Stimulated activated naive CD8-positive, alpha-beta T cell treated with anti-CD3 and anti-CD28 coated beads, Interleukin-15, Interleukin-2, amounts not matched to agents 100 ng/mL and 50 ng/mL, for 24 hours (primary cell): Measurements from ENCODE around the gene TENM4.
A peak's percentile ranks its signal among the peaks of the same experiment; 100 is the strongest.
"Not testable (repeated sequence)": the region's sequence is repeated elsewhere in the genome, so short reads cannot be mapped to it uniquely, and the experiment has no call there.

Experiments used
- H3K27ac Mint-ChIP-seq: one replicate; pipeline ENCODE4 v1.8.0; 2021; ENCODE audit warnings: mild to moderate bottlenecking, mixed read lengths
- H3K27me3 Mint-ChIP-seq: one replicate; pipeline ENCODE4 v1.8.0; 2021; ENCODE audit warnings: mixed read lengths
- H3K36me3 Mint-ChIP-seq: one replicate; pipeline ENCODE4 v1.8.0; 2021; ENCODE audit warnings: low read depth, mixed read lengths
- H3K4me1 Mint-ChIP-seq: one replicate; pipeline ENCODE4 v1.8.0; 2021; ENCODE audit warnings: low read depth, mixed read lengths
- H3K4me3 Mint-ChIP-seq: one replicate; pipeline ENCODE4 v1.8.0; 2021; ENCODE audit warnings: mild to moderate bottlenecking, mixed read lengths
- H3K9me3 Mint-ChIP-seq: one replicate; pipeline ENCODE4 v1.8.0; 2021; ENCODE audit warnings: mixed read lengths

TENM4 gene

DNA sequence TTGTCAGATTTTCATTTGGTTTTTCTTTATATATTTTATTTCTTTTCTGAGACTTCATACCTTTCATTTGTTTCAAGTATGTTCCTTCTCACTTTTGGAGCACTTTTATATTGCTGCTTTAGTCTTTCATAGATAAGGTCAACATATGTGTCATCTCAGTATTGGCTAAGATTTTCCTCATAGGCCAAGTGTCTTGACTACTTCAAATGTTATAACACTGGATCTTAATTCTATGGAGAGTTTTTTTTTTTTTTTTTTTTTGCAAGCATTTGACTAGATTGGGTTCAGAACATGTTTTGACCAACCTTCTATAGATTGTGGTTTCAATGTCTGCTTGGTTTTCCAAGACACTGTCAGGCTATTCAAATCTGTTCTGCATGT is 797.2 kb downstream of the TENM4 start:
- H3K36me3 Mint-ChIP-seq = peaks cover 7% of the 10 kb centered on the region
- H3K27me3 Mint-ChIP-seq = peaks cover 8% of the 10 kb centered on the region
- H3K27ac Mint-ChIP-seq = peak overlapping the region; percentile 100
- H3K9me3 Mint-ChIP-seq = no peaks in the 10 kb centered on the region
- peaks cover 34% of the 10 kb centered on the region for H3K4me1 Mint-ChIP-seq
- peak overlapping the region; percentile 63 for H3K4me3 Mint-ChIP-seq

GRCh38 chr11:78642979-78643675 is 797.7 kb downstream of the TENM4 start:
- peak overlapping the region; percentile 63 for H3K4me3 Mint-ChIP-seq
- peaks cover 34% of the 10 kb centered on the region for H3K4me1 Mint-ChIP-seq
- peaks cover 7% of the 10 kb centered on the region for H3K36me3 Mint-ChIP-seq
- H3K27ac Mint-ChIP-seq = peak overlapping the region; percentile 100
- H3K27me3 Mint-ChIP-seq = peaks cover 8% of the 10 kb centered on the region
- no peaks in the 10 kb centered on the region for H3K9me3 Mint-ChIP-seq

- peaks cover 7% of the 10 kb centered on the region for H3K36me3 Mint-ChIP-seq
- peaks cover 8% of the 10 kb centered on the region for H3K27me3 Mint-ChIP-seq
- H3K9me3 Mint-ChIP-seq = no peaks in the 10 kb centered on the region
- H3K27ac Mint-ChIP-seq = peak overlapping the region; percentile 71
- H3K4me3 Mint-ChIP-seq = no peak overlapping the region
- peaks cover 40% of the 10 kb centered on the region for H3K4me1 Mint-ChIP-seq
Measured at GRCh38 chr11:78641541-78641940, 799.3 kb downstream of the TENM4 start.

- H3K4me3 Mint-ChIP-seq = no peak overlapping the region
- no peaks in the 10 kb centered on the region for H3K9me3 Mint-ChIP-seq
- no peak overlapping the region for H3K27ac Mint-ChIP-seq
- H3K36me3 Mint-ChIP-seq = peaks cover 13% of the 10 kb centered on the region
- H3K4me1 Mint-ChIP-seq = peaks cover 48% of the 10 kb centered on the region
- H3K27me3 Mint-ChIP-seq = peaks cover 15% of the 10 kb centered on the region
Measured at GRCh38 chr11:78638704-78639380, 802.0 kb downstream of the TENM4 start.

DNA sequence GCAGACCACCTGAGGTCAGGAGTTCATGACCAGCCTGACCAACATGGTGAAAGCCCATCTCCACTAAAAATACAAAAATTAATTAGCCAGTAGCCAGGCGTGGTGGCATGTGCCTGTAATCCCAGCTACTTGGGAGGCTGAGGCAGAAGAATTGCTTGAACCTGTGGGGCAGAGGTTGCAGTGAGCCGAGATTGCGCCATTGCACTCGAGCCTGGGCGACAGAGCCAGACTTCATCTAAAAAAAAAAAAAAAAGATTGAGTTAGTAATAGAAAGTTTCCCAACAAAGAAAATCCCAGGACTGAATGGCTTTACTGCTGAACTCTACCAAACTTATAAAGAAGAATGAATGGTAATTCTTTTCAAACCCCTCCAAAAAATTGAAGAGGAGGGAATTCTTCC is 803.3 kb downstream of the TENM4 start:
- Mint-ChIP-seq H3K4me1 (peaks cover 35% of the 10 kb centered on the region), H3K27me3 (peaks cover 12% of the 10 kb centered on the region)
- H3K36me3 Mint-ChIP-seq, H3K4me3 Mint-ChIP-seq, H3K9me3 Mint-ChIP-seq, H3K27ac Mint-ChIP-seq: not testable (repeated sequence)

- Mint-ChIP-seq H3K27me3 (peaks cover 9% of the 10 kb centered on the region), H3K9me3 (no peaks in the 10 kb centered on the region), H3K4me1 (peaks cover 27% of the 10 kb centered on the region), H3K4me3 (no peak overlapping the region), H3K36me3 (peaks cover 7% of the 10 kb centered on the region), H3K27ac (peak overlapping the region; percentile 8)
Measured at GRCh38 chr11:78635814-78636506, 804.9 kb downstream of the TENM4 start.

DNA sequence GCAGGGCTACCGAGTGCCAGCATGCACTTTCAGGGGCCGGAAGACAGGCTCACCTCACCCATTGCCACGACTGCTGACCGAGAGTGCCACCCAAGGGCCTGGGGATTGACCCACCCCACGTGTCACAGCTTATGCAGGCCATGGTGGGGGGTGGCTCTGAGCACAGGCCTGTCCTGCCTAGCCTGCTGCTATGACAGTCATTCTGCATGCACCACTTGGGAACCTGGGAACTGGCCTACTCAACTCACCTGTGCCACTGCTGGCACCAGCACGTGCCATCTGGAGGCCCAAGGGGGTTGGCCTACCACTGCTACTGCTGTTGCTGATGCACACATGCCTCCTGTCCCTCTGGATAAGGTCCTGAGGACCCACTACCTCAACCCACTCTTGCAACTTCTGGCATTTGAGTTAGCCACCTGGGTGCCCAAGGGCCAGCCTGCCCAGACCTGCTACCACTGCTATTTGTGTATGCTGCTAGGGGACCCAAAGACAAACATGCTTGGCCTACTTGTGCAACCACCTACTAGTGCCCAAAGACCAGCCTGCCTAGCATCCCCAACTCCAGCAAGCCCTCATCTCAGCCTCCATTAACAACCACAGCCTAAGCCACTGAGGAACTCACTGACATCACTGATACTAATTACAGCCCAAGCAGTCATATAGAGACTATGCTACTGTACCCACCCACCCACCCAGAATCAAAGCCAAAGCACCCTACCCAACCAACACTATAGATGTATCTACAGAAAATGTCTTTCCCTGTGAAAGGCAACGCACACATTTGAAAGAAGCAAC is 807.1 kb downstream of the TENM4 start:
- H3K4me1 Mint-ChIP-seq = peaks cover 27% of the 10 kb centered on the region
- peaks cover 13% of the 10 kb centered on the region for H3K27me3 Mint-ChIP-seq
- no peak overlapping the region for H3K27ac Mint-ChIP-seq
- peaks cover 8% of the 10 kb centered on the region for H3K9me3 Mint-ChIP-seq
- H3K36me3 Mint-ChIP-seq = peaks cover 17% of the 10 kb centered on the region
- no peak overlapping the region for H3K4me3 Mint-ChIP-seq

GRCh38 chr11:78630561-78631303 is 810.1 kb downstream of the TENM4 start:
- Mint-ChIP-seq H3K27ac (no peak overlapping the region), H3K36me3 (peaks cover 17% of the 10 kb centered on the region), H3K4me1 (peaks cover 8% of the 10 kb centered on the region), H3K27me3 (peaks cover 18% of the 10 kb centered on the region), H3K9me3 (peaks cover 8% of the 10 kb centered on the region), H3K4me3 (no peak overlapping the region)

- H3K36me3 Mint-ChIP-seq = peaks cover 17% of the 10 kb centered on the region
- peaks cover 4% of the 10 kb centered on the region for H3K4me1 Mint-ChIP-seq
Measured at GRCh38 chr11:78630155-78630554, 810.7 kb downstream of the TENM4 start.

GRCh38 chr11:78622666-78623065 is 818.2 kb downstream of the TENM4 start:
- Mint-ChIP-seq H3K4me1 (no peaks in the 10 kb centered on the region), H3K27ac (no peak overlapping the region), H3K36me3 (no peaks in the 10 kb centered on the region), H3K27me3 (peaks cover 19% of the 10 kb centered on the region), H3K4me3 (no peak overlapping the region), H3K9me3 (no peaks in the 10 kb centered on the region)

More at GRCh38 chr11:78630155-78630554, 810.7 kb downstream of the TENM4 start:
- peaks cover 8% of the 10 kb centered on the region for H3K9me3 Mint-ChIP-seq
- peaks cover 22% of the 10 kb centered on the region for H3K27me3 Mint-ChIP-seq
- H3K4me3 Mint-ChIP-seq = no peak overlapping the region
- H3K27ac Mint-ChIP-seq = no peak overlapping the region

GRCh38 chr11:78620159-78620558 is 820.7 kb downstream of the TENM4 start:
- peaks cover 14% of the 10 kb centered on the region for H3K27me3 Mint-ChIP-seq
- H3K9me3 Mint-ChIP-seq = no peaks in the 10 kb centered on the region
- H3K4me1 Mint-ChIP-seq = no peaks in the 10 kb centered on the region
- no peak overlapping the region for H3K4me3 Mint-ChIP-seq
- no peaks in the 10 kb centered on the region for H3K36me3 Mint-ChIP-seq
- no peak overlapping the region for H3K27ac Mint-ChIP-seq

GRCh38 chr11:78615724-78616123 is 825.1 kb downstream of the TENM4 start:
- H3K36me3 Mint-ChIP-seq = no peaks in the 10 kb centered on the region
- no peak overlapping the region for H3K4me3 Mint-ChIP-seq
- no peaks in the 10 kb centered on the region for H3K9me3 Mint-ChIP-seq
- no peak overlapping the region for H3K27ac Mint-ChIP-seq
- H3K27me3 Mint-ChIP-seq = peaks cover 10% of the 10 kb centered on the region
- H3K4me1 Mint-ChIP-seq = no peaks in the 10 kb centered on the region

GRCh38 chr11:78613378-78613813 is 827.4 kb downstream of the TENM4 start:
- Mint-ChIP-seq H3K4me3 (no peak overlapping the region), H3K27ac (no peak overlapping the region), H3K36me3 (no peaks in the 10 kb centered on the region), H3K9me3 (no peaks in the 10 kb centered on the region), H3K4me1 (no peaks in the 10 kb centered on the region), H3K27me3 (peaks cover 9% of the 10 kb centered on the region)

GRCh38 chr11:78612721-78613377 is 828.0 kb downstream of the TENM4 start:
- Mint-ChIP-seq H3K4me3 (no peak overlapping the region), H3K27ac (no peak overlapping the region), H3K4me1 (no peaks in the 10 kb centered on the region), H3K9me3 (no peaks in the 10 kb centered on the region), H3K27me3 (peaks cover 4% of the 10 kb centered on the region), H3K36me3 (no peaks in the 10 kb centered on the region)
